NCI-H1436 (cell line): Measurements from ENCODE around the gene CYGB.
A peak's percentile ranks its signal among the peaks of the same experiment; 100 is the strongest.

Source experiments
- DNase-seq: peaks from one replicate; lab custom pipeline; 2025; lab: John Stamatoyannopoulos, UW

The CYGB gene

DNA sequence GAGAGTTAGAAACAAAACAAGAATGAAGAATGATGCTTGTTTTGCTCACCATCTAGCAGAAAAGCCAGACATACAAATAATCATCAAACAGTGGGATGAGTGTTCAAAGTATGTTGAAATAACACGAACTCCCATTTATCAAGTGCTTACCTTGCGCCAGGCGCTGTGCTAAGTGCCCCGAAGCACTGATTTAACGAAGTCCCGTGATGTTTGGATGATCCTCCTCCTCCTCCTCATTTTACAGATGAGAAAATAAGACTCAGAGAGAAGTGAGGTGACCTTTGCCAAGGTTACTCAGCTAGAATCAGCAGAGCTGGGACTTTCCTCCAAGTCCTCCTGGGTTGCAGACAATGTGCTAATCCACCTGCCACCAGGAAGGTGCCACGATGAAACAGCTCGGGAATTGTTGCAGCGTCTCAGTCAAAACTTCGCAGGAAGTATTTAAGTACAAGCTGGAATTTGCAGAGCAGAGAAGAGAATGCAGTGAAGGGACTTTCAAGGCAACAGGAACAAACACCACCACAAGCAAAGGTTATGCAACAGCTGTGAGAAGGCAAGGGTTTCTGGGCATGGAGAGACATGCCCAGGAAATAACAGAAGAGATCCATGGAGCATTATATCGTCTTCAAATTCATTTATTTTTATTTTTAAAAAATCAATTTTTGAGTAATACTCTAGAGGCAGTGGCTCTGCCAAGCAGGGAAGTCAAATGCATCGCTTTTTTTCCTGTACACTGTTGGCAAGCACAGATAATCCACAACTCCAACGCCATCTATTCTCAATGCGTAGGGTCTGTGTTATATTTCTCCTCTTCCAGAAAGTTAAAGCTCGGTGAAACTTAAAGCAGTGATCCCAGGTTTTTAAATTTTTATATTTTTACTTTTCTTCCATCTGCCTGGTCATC lies 13.5 kb upstream of the CYGB start:
- no peak for DNase-seq

DNA sequence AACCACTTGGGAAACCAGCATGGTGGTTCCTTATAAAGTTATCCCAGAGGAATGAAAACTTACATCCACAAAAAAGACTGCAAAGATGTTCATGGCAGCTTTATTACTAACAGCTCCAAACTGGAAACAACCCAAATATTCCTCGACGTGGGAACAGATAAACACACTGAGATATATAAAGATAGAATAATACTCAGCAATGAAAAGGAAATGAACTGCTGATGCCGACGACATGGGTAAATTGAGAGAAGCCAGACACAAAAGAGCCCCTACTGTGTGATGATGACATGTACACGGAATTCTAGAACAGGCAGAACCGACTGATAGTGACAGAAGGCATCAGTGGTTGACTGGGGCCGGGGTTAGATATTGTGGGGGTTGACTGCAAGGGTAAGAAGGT lies 12.0 kb upstream of the CYGB start:
- DNase-seq, result no peak

DNA sequence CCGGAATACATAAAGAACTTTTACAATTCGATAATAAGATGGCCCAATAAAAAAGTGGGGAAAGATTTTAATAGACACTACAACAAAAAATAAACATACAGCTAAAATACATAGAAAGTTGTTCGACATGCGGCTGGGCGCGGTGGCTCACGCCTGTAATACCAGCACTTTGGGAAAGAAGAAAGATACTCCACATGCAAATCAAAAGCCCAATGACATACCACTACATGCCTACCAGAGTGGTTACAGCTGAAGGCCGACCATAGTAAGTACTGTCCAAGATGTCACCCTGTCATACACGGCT lies 11.7 kb upstream of the CYGB start:
- DNase-seq, result no peak

DNA sequence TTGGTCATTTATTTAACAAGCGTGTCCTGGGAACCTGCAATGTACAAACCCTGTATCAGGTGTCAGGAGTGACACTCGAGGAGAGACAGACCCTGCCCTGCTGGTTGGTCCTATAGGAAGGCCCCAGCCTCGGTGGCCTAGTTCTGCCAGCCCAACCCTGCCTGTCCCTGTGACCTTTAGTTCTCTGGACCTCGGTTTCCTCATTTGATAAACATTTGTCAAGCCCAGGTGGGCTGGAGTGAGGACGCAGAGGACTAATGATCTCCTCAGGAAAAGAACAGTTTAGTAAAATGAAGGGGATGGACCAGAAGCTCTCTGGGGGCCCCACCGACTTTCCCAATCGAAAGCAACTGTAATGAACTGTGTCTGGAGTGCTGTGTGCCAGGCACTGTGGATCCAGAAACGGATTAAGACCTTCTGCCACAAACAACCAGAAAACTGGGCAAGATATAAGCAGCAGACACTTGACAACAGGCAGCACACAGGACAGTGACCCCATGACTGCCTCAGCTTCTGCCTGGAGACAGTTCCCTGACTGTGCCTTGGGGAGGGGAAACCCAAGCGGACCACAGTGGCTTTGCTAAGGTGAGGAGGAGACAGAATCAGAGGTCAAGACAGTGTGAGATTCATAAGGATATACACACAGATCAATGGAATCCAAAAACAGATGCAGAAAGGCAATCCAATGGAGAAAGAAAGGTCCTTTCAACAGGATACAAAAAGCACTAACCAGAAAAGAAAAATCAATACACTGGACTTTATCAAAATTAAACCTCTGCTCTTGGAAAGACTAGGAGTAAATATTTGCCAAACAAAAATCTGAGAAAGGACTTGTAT lies 11.1 kb upstream of the CYGB start:
- DNase-seq, result no peak

DNA sequence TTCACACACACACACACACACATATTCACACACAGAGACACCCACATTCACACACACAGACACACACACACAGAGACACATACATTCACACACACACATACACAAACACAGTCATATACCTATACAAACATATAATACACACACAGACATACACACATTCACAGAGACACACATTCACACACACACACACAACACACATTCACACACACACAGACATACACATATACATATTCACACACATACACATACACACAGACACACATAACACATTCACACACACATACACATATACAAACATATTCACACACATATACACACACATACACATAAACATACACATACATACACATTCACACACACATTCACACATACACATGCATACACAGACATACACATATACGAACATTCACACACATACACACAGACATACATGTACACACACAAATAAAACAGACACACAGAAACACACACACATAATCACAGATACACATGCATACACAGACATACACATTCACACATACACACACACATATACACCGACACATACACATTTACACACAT lies 10.2 kb upstream of the CYGB start:
- DNase-seq, result no peak

DNA sequence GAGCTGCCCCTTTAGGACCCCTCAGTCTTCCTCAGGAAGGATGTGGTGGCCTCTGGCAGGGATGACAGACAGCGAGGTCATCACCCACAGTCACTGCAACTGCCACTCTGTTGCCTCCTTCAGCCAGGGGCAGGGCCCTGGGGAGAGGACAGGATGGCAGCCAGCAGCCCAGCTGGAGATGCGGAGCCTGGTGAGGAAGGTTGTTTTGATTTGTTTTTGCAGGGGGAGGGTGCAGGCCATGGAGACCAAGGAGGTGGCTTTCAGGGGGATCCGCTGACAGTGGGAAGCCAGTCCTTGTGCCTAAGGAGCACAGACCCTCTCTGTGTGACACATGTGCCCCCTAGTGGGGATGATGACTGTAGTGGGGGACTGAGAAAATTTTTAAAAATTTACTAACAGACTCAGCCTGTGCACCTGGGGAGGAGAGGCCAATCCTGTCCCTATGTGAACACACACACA lies 9.7 kb upstream of the CYGB start:
- DNase-seq, result peak; percentile 80

DNA sequence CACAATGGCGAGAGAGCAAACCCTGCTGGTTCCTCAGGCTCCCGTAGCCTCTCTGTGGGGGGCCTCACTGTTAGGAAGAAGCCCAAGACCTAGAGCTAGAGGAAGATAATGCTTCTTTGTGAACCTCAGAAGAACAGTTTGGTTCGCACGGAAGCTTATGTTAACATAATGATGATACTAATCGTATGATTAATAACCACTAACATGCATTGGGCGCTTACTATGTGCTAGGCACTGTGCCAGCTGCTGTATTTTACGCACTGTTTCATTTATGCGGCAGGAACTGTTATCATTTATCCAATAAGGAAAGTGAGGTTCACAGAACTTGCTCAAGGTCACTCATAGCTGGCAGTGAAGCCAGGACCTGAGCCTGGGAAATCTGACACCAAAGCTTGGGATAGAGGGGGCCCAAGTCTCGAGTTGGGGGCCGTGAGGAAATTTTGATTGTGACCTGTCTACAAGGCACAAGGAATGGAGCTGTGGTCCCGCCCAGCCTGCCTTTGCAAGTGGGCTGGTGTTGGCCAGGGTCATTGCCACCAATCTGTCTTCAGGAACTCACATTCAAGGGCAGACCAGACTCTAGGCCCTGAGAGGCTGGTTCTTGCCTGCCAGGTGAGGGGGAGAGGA lies 9.2 kb upstream of the CYGB start:
- DNase-seq, result no peak

DNA sequence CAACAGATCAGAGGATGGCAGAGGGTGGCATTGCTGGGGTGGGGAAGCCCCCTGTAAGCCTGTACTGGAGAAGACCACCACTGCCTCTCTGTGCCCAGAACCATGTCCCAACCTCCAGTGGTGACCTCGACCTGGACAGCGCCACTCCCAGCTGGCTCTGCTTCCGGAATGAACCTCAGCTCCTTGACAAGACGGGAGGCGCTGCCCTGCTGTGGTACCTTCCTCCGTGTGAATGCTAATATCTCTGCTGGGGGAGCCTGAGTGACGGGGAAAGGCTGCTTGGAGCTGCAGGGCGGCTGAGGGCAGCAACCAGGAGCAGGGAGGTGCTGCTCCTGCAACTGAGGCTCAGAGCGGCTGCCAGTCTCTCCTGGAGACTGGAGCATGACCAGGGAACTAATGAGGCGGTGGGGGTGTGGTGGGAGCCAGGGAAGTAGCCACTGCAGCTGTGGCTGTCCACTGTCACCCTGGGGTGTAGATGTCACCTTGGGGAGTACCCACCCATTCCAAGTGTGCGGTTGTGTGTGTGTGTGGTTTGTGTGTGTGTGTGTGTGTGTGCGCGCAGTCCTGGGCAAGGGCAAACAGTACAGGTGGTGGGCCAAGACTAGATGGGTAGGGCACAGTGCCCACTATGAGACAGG lies 8.5 kb upstream of the CYGB start:
- DNase-seq, result no peak

DNA sequence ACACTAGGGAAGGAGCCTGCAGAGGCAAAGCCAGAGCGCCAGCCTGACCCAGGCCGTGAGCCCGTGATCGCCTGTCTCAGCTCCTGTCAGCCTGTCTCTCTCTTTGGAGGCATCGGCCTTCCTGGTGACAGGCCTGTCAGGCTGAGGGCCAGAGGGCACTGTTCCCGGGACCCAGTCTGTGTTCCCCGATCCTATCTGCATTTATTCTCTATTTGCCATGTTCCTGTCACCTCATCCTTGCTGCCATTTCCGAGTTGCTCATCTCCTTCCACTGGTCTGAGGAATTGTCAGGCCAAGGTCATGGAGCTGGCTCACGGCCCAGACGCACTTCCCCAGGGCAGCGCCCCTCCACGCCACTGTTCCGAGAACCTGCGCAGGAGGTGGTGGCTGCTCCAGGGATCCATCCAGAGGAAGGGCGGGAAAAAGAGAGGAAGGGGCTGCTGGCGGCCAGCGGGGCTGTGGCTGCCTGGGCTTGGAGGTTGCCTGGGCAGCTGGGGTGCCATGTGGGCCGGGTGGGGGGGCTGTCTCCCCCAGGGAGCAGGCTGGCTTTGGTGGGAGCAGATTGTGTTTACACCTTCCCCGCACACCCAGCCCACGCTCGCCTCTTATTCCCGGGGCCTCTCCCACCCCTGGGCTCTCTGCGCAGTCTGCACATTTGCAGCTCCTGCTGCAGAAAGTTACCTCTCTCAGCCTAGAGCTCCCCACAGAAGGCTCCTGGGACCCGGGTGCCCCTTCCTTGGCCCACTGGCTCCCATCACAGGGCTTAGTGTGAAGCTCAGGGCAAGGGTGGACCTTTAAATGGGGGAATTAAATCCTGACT lies 7.2 kb upstream of the CYGB start:
- no peak for DNase-seq

DNA sequence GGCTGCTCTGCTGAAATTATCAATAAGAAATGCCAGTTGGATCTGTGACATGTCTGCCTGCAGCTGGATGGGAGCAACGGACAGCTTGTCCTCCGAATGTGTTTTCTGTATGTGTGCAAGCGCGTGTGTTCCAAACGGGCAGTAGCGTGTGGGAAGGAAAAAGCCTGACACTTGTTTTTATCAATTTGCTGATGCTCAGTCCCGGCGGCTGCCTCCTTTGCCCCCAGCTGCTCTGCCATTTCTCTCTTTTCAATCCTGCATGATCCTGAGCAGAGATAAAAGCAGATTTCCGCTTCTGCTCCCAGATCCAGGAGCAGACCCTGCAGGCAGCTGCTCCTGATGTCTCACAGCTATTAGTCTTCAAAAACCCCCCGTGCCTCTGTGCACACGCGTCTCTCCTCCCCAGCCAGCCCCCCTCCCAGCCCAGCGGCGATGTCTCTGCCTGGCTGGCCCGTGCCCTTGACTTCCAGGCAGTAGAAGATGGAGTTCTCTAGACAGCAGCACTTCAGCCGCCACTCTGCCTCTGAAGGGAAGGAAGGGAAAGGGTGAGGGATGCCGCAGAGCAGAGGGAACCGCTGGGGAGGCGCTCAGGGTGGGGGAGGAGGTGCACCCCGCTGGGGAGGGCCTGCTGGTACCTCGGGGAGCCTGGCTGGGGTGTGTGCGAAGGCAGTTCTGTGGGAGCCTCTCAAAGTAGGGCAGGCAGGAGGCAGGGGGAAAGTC lies 6.5 kb upstream of the CYGB start:
- no peak for DNase-seq

DNA sequence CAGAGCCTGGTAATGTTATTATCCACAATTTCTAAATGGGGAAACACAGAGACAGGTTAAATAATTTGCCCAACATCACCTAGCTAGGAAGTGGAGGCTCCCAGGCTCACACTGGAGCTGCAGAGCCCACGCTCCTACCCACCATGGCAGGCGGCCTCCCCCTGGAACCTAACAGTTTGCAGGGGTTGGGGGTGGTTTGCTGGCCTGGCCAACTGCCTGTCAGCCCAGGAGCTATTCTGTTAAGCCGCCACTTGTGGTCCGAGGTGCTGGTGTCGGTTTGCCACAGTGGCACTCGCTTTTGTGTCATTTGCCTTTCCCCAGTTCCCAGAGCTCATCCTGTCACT lies 5.9 kb upstream of the CYGB start:
- no peak for DNase-seq

DNA sequence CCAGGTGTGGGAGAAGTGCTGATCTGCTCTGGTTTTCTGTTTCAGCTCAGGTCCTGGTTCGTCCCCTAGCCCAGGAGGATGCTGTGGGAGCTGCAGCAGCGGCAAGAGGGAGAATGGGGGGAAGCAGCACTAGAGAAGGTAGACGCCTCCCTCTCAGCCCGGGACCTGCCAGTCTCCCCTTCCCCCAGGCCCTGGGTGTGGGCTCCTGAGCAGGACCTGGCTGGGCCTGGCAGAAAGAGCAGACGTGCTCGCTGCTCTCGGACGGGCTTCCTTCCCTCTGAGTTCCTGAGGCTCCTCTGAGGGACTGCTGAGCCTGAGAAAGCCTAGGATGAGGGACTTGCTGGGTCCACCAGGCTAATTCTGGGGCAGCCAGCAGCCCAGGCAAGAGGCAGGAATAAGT lies 5.5 kb upstream of the CYGB start:
- DNase-seq, result no peak

DNA sequence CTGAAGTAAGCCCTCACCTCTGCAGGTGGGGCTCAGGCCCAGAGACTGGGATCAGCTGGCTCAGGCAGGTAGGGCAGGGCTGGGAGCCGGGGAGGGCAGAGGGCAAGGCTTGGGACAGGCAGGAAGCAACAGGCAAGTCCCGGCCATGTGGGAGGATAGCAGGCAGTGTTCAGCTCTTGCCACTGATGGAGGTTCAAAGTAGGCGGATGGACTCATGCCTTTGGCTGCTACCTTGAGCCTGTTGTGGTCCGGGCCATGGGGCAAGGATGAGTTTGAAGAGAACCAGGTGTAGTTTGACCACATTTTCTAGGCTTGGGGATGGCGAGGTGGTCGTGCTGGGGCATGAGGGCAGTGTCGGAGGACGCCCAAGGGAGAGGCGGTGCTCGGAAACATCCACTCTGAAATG lies 5.1 kb upstream of the CYGB start:
- DNase-seq, result no peak

DNA sequence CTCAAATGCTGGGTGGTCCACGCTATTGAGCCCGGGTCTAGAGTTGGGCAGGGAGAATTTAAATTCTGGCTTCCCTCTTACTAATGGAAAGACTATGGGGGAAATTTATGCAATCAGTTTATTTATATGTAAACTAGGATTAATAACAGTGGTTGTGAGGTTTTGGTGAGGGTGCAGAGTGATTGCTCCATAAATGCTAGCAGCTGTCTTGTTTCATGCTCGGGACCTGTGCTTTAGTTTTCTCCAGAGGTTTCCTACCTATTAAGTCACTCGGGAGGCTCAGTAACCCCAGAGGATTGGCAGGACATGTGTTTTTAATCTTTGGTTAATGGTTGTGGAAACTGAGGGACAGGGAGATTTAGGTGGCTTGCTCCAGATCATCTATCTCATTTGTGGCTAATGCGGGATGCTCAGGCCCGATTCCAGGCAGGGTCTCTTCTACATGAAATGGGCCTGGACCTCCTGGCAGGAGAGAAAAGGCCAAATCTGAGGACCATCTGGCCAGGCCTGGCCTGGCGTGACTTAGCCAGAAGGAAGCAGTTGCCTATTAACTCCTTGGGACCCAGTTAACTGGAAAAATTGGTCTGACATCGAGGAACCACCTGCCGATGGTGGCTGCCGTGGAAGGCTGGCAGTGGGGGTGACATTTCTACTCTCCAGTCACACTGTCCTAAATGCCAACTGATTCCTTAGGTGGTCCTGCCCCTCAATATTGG lies 4.4 kb upstream of the CYGB start:
- DNase-seq, result no peak

DNA sequence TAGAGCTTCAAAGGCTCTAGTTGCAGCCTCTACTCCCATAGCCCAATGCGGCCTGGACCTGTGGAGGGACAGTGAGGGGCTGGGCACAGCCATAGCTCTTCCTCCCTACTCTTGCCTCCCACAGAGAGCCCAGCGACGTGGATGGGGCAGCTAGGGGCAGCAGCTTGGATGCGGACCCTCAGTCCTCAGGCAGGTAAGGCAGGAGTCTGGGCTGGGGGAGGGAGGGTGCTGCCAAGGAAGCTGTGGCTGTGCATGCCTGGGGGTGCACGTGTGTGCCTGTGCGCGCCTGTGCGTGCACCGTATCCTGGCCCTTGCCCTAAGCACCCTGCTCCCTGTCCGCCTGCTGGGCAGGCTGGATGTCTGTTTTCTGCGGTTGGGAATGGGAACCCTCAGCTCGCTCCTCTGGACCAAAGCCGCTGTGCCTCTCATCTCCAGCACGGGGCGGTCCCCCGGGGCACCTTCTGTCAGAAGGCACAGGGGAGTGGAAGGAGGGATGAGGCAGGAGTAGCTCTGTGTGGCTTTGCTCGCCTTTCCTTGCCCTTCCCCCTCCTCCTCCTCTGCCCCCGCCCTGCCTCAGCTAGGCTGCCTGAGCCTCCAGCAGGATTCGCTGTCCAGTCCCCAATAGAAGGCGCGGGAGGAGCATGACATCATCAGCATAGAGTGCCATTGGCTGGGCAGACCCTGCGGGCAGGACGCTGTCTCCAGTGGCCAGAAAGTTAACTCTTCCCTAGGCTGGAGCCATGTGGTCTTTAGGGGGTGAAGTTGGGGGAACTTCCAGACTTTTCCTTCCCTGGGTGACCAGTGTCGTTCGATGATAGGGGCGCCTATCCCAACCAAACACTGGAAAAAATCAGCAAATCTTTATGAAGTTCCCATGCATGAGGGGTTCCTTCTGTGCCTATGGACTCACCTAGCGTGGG lies 3.1 kb upstream of the CYGB start:
- peak; percentile 96 for DNase-seq

DNA sequence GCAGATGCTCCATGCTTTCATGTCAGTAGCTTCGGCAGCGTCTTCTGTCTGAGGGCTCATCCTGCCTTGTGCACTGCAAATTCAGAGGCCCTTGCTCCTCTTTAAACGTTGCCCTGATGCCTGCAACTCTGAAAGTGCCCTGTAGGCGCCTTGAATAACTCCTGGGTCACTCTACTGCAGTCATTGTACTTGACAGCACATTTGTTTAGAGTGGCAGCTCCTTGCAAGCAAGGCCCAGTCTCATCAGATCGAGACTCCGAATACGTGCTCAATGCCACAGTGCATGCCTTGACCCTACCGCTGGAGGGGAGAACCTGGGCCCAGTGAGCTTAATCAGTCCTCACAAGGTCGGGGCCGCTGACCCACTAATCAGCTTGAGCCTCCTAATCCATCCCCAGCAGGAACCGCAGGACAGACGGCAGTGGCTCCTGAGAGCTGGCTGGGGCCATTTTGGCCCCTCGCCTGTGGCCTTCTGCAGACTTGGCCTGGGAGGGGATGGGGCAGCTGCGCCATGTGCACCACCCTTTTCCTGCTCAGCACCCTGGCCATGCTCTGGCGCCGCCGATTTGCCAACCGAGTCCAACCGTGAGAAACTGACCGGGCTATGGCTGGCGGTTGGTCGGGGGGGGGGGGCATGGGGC lies 2.2 kb upstream of the CYGB start, which contains the start of gene PRCD:
TSS of gene PRCD (plus strand) at position 414 of the 641 bp plus-strand sequence. CDS start at position 512, 98 bp downstream.
- no peak for DNase-seq

DNA sequence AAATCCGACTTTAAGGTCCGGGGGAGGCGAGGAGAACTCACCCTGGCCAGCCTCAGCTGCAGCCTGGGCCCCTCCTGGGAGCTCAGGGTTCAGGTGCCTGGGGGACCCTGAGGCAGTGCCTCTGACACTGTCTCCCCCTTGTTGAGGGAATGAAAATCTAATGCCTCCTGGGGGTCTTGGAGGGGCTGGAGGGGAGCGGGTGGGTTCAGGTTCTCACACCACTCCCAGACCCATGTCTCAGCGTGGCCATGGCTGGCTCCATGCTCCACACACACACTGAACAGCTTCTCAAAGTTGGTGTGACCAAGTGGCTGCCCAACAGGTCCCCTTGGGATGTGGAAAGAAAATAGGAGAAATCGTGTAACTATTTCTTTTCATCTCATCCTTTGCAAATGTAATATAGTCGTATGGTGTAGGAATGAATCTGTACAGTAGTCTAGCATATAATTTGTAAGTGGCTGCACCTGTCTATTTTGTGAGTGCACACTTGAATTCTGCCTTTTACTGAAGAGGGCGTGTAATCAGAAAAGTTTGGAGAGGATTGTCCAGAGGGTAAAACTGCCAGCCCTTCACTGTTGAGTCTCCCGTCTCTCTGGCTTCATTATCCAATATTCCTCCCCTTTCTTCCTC lies 1.5 kb upstream of the CYGB start:
- DNase-seq, result no peak
